Stimulated activated naive B cell treated with anti-CD40 and anti-IgM and Interleukin-4, amounts not matched to agents 10 μg/mL and 1 μg/mL and 100 μg/mL, for 72 hours (primary cell): ENCODE measurements around the gene FAM193A.
"Not testable (repeated sequence)": the region's sequence is repeated elsewhere in the genome, so short reads cannot be mapped to it uniquely, and the experiment has no call there.

Experiments
- ATAC-seq, 2 donors: fragments of 150-1000 bp; cut with Tn5 transposase; replicated peaks; 2 replicates each; pipeline ENCODE4 v1.10.0; 2021; ENCODE audit warnings: moderate library complexity in 1 of 2
- DNase-seq: peaks from one replicate; pipeline ENCODE4 v3.0.0; 2021
- H3K27ac Mint-ChIP-seq: one replicate; pipeline ENCODE4 v1.8.0; 2022; ENCODE audit warnings: mild to moderate bottlenecking, mixed read lengths
- H3K27me3 Mint-ChIP-seq, 2 donors: one replicate each; pipeline ENCODE4 v1.8.0; 2022; ENCODE audit warnings: mixed read lengths in 2 of 2
- H3K36me3 Mint-ChIP-seq, 2 donors: one replicate each; pipeline ENCODE4 v1.8.0; 2022; ENCODE audit warnings: mixed read lengths in 2 of 2, mild to moderate bottlenecking in 1 of 2
- H3K4me1 Mint-ChIP-seq, 2 donors: one replicate each; pipeline ENCODE4 v1.8.0; 2022; ENCODE audit warnings: mixed read lengths in 2 of 2, mild to moderate bottlenecking in 1 of 2
- H3K4me3 Mint-ChIP-seq, 2 donors: one replicate each; pipeline ENCODE4 v1.8.0; 2022; ENCODE audit warnings: mild to moderate bottlenecking in 2 of 2, mixed read lengths in 2 of 2, moderate library complexity in 1 of 2
- H3K9me3 Mint-ChIP-seq, 2 donors: one replicate each; pipeline ENCODE4 v1.8.0; 2022; ENCODE audit warnings: mixed read lengths in 2 of 2, mild to moderate bottlenecking in 1 of 2

Gene FAM193A

GRCh38 chr4:2572866-2573265 is 36.4 kb downstream of the FAM193A start:
- Mint-ChIP-seq H3K27ac (peak overlapping the region; percentile 10), H3K4me1 (peaks cover 43 to 51% of the 10 kb centered on the region in 2 donors), H3K9me3 (no peaks in the 10 kb centered on the region), H3K4me3 (no peak overlapping the region), H3K27me3 (no peaks in the 10 kb centered on the region), H3K36me3 (peaks cover 11 to 27% of the 10 kb centered on the region in 2 donors)
- ATAC-seq = no peak
- no peak for DNase-seq

- Mint-ChIP-seq H3K4me1 (peaks cover 40 to 54% of the 10 kb centered on the region in 2 donors), H3K4me3 (no peak overlapping the region), H3K27ac (peak overlapping the region; percentile 82), H3K9me3 (peaks cover 0 to 1% of the 10 kb centered on the region in 2 donors), H3K36me3 (peaks cover 11 to 26% of the 10 kb centered on the region in 2 donors), H3K27me3 (no peaks in the 10 kb centered on the region)
- DNase-seq (no peak), ATAC-seq (no peak)
These were observed 37.6 kb downstream of the FAM193A start for GRCh38 chr4:2574009-2574408.

GRCh38 chr4:2574863-2575262 is 38.4 kb downstream of the FAM193A start:
- Mint-ChIP-seq H3K36me3 (peaks cover 10 to 31% of the 10 kb centered on the region in 2 donors), H3K4me3 (no peak overlapping the region), H3K4me1 (peaks cover 39 to 54% of the 10 kb centered on the region in 2 donors), H3K27me3 (no peaks in the 10 kb centered on the region), H3K27ac (peak overlapping the region; percentile 15), H3K9me3 (peaks cover 0 to 1% of the 10 kb centered on the region in 2 donors)
- DNase-seq (no peak), ATAC-seq (peak; percentile 39 to 47)

GRCh38 chr4:2576290-2576689 is 39.8 kb downstream of the FAM193A start:
- H3K27me3 Mint-ChIP-seq = no peaks in the 10 kb centered on the region
- H3K9me3 Mint-ChIP-seq = peaks cover 0 to 4% of the 10 kb centered on the region in 2 donors
- H3K4me3 Mint-ChIP-seq = no peak overlapping the region
- DNase-seq (no peak), ATAC-seq (no peak)
- H3K4me1 Mint-ChIP-seq = peaks cover 29 to 39% of the 10 kb centered on the region in 2 donors
- no peak overlapping the region for H3K27ac Mint-ChIP-seq
- H3K36me3 Mint-ChIP-seq = peaks cover 14 to 40% of the 10 kb centered on the region in 2 donors

- no peak overlapping the region for H3K4me3 Mint-ChIP-seq
- H3K27ac Mint-ChIP-seq = no peak overlapping the region
- peaks cover 25 to 40% of the 10 kb centered on the region in 2 donors for H3K4me1 Mint-ChIP-seq
- no peak for ATAC-seq
- H3K27me3 Mint-ChIP-seq = no peaks in the 10 kb centered on the region
- no peak for DNase-seq
- H3K36me3 Mint-ChIP-seq = peaks cover 14 to 45% of the 10 kb centered on the region in 2 donors
- peaks cover 0 to 4% of the 10 kb centered on the region in 2 donors for H3K9me3 Mint-ChIP-seq
These were observed 41.7 kb downstream of the FAM193A start for GRCh38 chr4:2578106-2578505.

- DNase-seq (no peak), ATAC-seq (no peak)
- no peaks in the 10 kb centered on the region for H3K27me3 Mint-ChIP-seq
- no peak overlapping the region for H3K4me3 Mint-ChIP-seq
- H3K4me1 Mint-ChIP-seq = peaks cover 17 to 32% of the 10 kb centered on the region in 2 donors
- peaks cover 13 to 34% of the 10 kb centered on the region in 2 donors for H3K36me3 Mint-ChIP-seq
- peaks cover 0 to 4% of the 10 kb centered on the region in 2 donors for H3K9me3 Mint-ChIP-seq
- H3K27ac Mint-ChIP-seq = no peak overlapping the region
These were observed 43.5 kb downstream of the FAM193A start for GRCh38 chr4:2579910-2580309.

GRCh38 chr4:2583092-2583491 is 46.6 kb downstream of the FAM193A start:
- no peak overlapping the region for H3K4me3 Mint-ChIP-seq
- no peak for ATAC-seq
- peak overlapping the region; percentile 33 for H3K27ac Mint-ChIP-seq
- peaks cover 6 to 27% of the 10 kb centered on the region in 2 donors for H3K36me3 Mint-ChIP-seq
- no peak for DNase-seq
- peaks cover 22 to 39% of the 10 kb centered on the region in 2 donors for H3K4me1 Mint-ChIP-seq
- no peaks in the 10 kb centered on the region for H3K27me3 Mint-ChIP-seq
- peaks cover 0 to 4% of the 10 kb centered on the region in 2 donors for H3K9me3 Mint-ChIP-seq

- Mint-ChIP-seq H3K4me3 (no peak overlapping the region), H3K9me3 (peaks cover 0 to 4% of the 10 kb centered on the region in 2 donors), H3K36me3 (peaks cover 6 to 27% of the 10 kb centered on the region in 2 donors), H3K4me1 (peaks cover 25 to 42% of the 10 kb centered on the region in 2 donors), H3K27me3 (no peaks in the 10 kb centered on the region), H3K27ac (no peak overlapping the region)
- ATAC-seq (no peak), DNase-seq (no peak)
These were observed 47.1 kb downstream of the FAM193A start for GRCh38 chr4:2583517-2583916.

GRCh38 chr4:2586502-2586901 is 50.1 kb downstream of the FAM193A start:
- no peak for ATAC-seq
- peaks cover 0 to 9% of the 10 kb centered on the region in 2 donors for H3K36me3 Mint-ChIP-seq
- H3K4me3 Mint-ChIP-seq = no peak overlapping the region
- DNase-seq = no peak
- no peaks in the 10 kb centered on the region for H3K9me3 Mint-ChIP-seq
- peaks cover 33 to 57% of the 10 kb centered on the region in 2 donors for H3K4me1 Mint-ChIP-seq
- H3K27me3 Mint-ChIP-seq = no peaks in the 10 kb centered on the region
- peak overlapping the region; percentile 44 for H3K27ac Mint-ChIP-seq

- Mint-ChIP-seq H3K36me3 (peaks cover 0 to 3% of the 10 kb centered on the region in 2 donors), H3K4me3 (no peak overlapping the region), H3K4me1 (peaks cover 30 to 52% of the 10 kb centered on the region in 2 donors), H3K9me3 (no peaks in the 10 kb centered on the region), H3K27ac (no peak overlapping the region), H3K27me3 (no peaks in the 10 kb centered on the region)
- ATAC-seq (no peak), DNase-seq (no peak)
These were observed 50.9 kb downstream of the FAM193A start for GRCh38 chr4:2587213-2587823.

- ATAC-seq (no peak), DNase-seq (no peak)
- H3K9me3 Mint-ChIP-seq = no peaks in the 10 kb centered on the region
- peak overlapping the region; percentile 14 for H3K27ac Mint-ChIP-seq
- H3K4me3 Mint-ChIP-seq = no peak overlapping the region
- H3K36me3 Mint-ChIP-seq = no peaks in the 10 kb centered on the region
- no peaks in the 10 kb centered on the region for H3K27me3 Mint-ChIP-seq
- H3K4me1 Mint-ChIP-seq = peaks cover 31 to 55% of the 10 kb centered on the region in 2 donors
These were observed 51.8 kb downstream of the FAM193A start for GRCh38 chr4:2588259-2588658.

GRCh38 chr4:2591189-2591588 is 54.7 kb downstream of the FAM193A start:
- DNase-seq = no peak
- Mint-ChIP-seq H3K9me3 (no peaks in the 10 kb centered on the region), H3K4me3 (peak overlapping the region in 1 of 2 donors; percentile 28), H3K27me3 (no peaks in the 10 kb centered on the region), H3K4me1 (peaks cover 33 to 65% of the 10 kb centered on the region in 2 donors), H3K36me3 (no peaks in the 10 kb centered on the region), H3K27ac (peak overlapping the region; percentile 21)
- peak; percentile 57 for ATAC-seq

- H3K27ac Mint-ChIP-seq, H3K27me3 Mint-ChIP-seq, H3K4me3 Mint-ChIP-seq, DNase-seq, H3K9me3 Mint-ChIP-seq, ATAC-seq, H3K36me3 Mint-ChIP-seq: not testable (repeated sequence)
- H3K4me1 Mint-ChIP-seq = peaks cover 33 to 68% of the 10 kb centered on the region in 2 donors
These were observed 55.6 kb downstream of the FAM193A start for GRCh38 chr4:2592014-2592413.

- H3K27ac Mint-ChIP-seq = peak overlapping the region; percentile 63
- no peak for DNase-seq
- ATAC-seq = peak in 1 of 2 donors; percentile 42
- H3K4me3 Mint-ChIP-seq = no peak overlapping the region
- no peaks in the 10 kb centered on the region for H3K9me3 Mint-ChIP-seq
- peaks cover 38 to 71% of the 10 kb centered on the region in 2 donors for H3K4me1 Mint-ChIP-seq
- H3K27me3 Mint-ChIP-seq = no peaks in the 10 kb centered on the region
- H3K36me3 Mint-ChIP-seq = peaks cover 8 to 9% of the 10 kb centered on the region in 2 donors
These were observed 56.1 kb downstream of the FAM193A start for GRCh38 chr4:2592572-2592971.

GRCh38 chr4:2593003-2593402 is 56.6 kb downstream of the FAM193A start:
- Mint-ChIP-seq H3K9me3 (no peaks in the 10 kb centered on the region), H3K36me3 (peaks cover 8 to 12% of the 10 kb centered on the region in 2 donors), H3K4me3 (no peak overlapping the region), H3K27ac (peak overlapping the region; percentile 5), H3K4me1 (peaks cover 38 to 71% of the 10 kb centered on the region in 2 donors), H3K27me3 (no peaks in the 10 kb centered on the region)
- DNase-seq (no peak), ATAC-seq (no peak)
